ENCODE results near the gene HGD.
A peak's percentile ranks its signal among the peaks of the same experiment; 100 is the strongest.

The HGD gene

DNA sequence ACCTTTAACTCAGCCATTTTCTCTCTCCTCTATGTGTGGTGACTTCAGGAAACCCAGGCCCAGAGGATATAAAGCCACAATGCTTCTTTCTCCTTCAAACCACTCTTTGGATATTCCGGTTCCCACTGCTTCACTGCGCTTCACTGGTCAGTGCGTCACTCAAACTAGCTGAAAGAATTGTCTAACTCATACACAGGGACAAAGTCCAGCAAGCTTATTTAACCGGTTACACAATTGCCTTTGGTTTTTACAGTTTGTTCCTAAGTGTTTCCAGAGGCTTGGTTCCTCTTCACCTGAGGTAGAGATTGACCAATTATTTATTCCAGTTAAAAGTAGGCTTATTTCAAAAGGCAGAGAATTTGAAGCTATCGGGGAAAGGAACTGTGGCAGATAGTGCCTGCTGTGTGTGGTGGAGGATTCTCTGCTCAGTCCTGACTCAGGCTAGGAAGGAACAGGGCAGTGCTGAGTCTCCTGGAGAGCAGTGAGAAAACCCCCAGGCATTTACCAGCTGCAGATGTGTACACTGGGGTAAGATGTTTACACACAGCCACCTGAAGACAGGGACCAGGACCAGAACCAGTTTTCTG, at the start of gene HGD:
TSS of gene HGD (minus strand) at position 145 of the 587 bp plus-strand sequence. CDS start at position 17, 128 bp downstream.
- no peak for DNase-seq
- TF ChIP-seq POLR2A (IDR thresholded peaks at IDR 0.05; ENCODE audit: low read length) (no peak), GATA1 (IDR thresholded peaks at IDR 0.05; ENCODE audit: low read depth, low read length) (no peak)

DNA sequence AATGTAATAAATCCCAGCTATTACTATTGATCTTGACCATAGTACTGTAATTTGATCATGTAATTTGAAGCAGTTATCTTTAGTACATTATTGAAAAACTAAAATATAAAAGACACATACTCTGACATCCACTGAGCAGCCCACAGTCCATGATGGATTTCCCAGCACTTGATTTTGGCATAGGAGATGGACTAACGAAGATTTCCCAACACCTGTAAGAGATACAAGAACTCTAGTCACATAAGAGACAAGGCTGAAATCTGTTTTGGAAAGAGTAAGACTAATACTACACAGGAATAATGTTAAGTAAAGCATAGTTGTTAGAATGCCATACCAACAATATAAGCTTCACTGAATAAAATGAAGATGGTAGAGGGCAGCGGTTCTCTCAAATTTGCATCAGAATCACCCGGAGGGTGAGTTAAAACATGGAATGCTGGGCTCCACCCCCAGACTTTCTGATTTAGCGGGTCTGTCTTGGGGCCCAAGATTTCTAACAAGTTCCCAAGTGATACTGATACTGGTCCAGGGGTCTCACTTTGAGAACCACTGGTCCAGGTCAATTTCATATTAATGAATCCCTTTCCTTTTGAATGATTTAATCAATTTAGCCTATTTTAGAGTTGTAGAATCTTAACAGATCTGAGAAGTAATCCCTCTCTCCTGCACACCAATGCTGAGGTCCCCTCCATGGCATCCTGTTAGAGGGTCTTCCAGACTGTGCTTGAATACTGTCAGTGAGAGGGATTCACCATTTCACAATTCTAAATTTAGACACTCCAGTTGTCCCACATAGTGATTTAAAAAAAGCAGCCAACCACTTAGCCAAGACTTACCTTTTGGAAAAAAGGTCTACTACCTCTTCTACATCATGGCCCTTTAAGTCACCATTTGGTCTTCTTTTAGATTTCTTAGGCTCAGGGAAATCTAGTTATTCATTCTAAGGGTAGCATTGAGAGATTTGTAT, 48.8 kb upstream of the HGD start:
- TF ChIP-seq POLR2A (IDR thresholded peaks at IDR 0.05; ENCODE audit: low read length): no peak
- no peak for TF ChIP-seq GATA1 (IDR thresholded peaks at IDR 0.05; ENCODE audit: low read depth, low read length)

GRCh38 chr3:120726791-120727190, 44.8 kb upstream of the HGD start:
- no peak for DNase-seq
- TF ChIP-seq POLR2A (IDR thresholded peaks at IDR 0.05; ENCODE audit: low read length) (no peak), GATA1 (IDR thresholded peaks at IDR 0.05; ENCODE audit: low read depth, low read length) (no peak)

More for the DNA sequence above, 48.8 kb upstream of the HGD start:
- DNase-seq: no peak

DNA sequence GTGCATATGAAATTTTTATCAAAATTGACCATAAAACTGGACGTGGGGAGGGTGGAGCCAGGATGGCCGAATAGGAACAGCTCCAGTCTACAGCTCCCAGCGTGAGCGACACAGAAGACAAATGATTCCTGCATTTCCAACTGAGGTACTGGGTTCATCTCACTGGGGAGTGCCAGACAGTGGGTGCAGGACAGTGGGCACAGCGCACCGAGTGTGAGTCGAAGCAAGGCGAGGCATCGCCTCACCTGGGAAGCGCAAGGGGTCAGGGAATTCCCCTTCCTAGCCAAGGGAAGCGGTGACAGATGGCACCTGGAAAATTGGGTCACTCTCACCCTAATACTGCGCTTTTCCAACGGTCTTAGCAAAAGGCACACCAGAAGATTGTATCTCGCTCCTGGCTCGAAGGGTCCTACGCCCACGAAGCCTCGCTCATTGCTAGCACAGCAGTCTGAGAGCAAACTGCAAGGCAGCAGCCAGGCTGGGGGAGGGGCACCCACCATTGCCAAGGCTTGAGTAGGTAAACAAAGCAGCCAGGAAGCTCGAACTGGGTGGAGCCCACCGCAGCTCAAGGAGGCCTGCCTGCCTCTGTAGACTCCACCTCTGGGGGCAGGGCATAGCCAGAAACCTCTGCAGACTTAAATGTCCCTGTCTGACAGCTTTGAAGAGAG, 37.3 kb upstream of the HGD start:
- DNase-seq: peak in 1 of 2 experiments; percentile 16

GRCh38 chr3:120713262-120713661, 31.2 kb upstream of the HGD start:
- TF ChIP-seq GATA1 (IDR thresholded peaks at IDR 0.05; ENCODE audit: low read depth, low read length) (no peak), POLR2A (IDR thresholded peaks at IDR 0.05; ENCODE audit: low read length) (no peak)
- DNase-seq: no peak

DNA sequence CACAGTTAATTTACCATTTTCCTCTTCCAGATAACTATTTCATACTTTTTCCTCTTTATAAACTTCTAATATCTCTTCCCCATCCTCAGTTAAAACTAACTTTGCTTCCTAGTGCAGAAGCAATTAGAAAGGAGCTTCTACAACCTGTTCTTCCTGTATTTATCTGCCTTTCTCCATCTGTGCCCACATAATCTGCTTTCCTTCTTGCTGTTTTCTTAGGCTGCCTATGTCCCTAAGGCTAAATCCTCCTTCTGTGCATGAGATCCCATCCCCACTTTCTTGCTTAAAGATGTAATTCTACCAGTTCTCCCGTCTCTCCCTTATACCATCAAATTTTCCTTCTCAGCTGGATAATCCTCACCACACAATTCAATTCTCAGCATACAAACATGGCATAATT, 28.3 kb upstream of the HGD start:
- no peak for DNase-seq
- no peak for TF ChIP-seq GATA1 (IDR thresholded peaks at IDR 0.05; ENCODE audit: low read depth, low read length)
- TF ChIP-seq POLR2A (IDR thresholded peaks at IDR 0.05; ENCODE audit: low read length): no peak

GRCh38 chr3:120708408-120708807, 26.4 kb upstream of the HGD start:
- no peak for DNase-seq
- no peak for TF ChIP-seq GATA1 (IDR thresholded peaks at IDR 0.05; ENCODE audit: low read depth, low read length)
- no peak for TF ChIP-seq POLR2A (IDR thresholded peaks at IDR 0.05; ENCODE audit: low read length)

DNA sequence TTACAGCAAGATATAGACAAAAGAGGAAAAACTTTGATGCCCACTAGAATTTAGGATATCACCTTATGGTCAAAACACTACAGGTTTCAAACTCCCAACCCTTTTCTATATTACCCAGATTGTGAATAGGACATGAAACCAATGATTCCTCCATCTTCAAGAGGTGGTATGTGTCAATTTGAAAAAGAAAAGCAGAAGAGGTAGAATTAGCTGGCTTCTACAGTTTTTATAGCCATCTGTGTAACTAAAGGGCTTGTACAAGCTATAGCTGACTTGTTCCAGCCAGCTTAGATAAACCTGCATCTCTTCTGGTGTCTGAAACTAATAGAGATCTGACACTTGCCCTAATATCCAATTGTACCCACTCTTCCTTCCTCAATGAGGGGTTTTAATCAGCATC, 24.9 kb upstream of the HGD start:
- no peak for DNase-seq
- TF ChIP-seq GATA1 (IDR thresholded peaks at IDR 0.05; ENCODE audit: low read depth, low read length) (no peak), POLR2A (IDR thresholded peaks at IDR 0.05; ENCODE audit: low read length) (no peak)

- TF ChIP-seq POLR2A (IDR thresholded peaks at IDR 0.05; ENCODE audit: low read length) (no peak), GATA1 (IDR thresholded peaks at IDR 0.05; ENCODE audit: low read depth, low read length) (no peak)
- no peak for DNase-seq
Measured at GRCh38 chr3:120705884-120706582, 24.0 kb upstream of the HGD start.

GRCh38 chr3:120699333-120699732, 17.3 kb upstream of the HGD start:
- TF ChIP-seq GATA1 (IDR thresholded peaks at IDR 0.05; ENCODE audit: low read depth, low read length): no peak
- no peak for TF ChIP-seq POLR2A (IDR thresholded peaks at IDR 0.05; ENCODE audit: low read length)
- DNase-seq: no peak

DNA sequence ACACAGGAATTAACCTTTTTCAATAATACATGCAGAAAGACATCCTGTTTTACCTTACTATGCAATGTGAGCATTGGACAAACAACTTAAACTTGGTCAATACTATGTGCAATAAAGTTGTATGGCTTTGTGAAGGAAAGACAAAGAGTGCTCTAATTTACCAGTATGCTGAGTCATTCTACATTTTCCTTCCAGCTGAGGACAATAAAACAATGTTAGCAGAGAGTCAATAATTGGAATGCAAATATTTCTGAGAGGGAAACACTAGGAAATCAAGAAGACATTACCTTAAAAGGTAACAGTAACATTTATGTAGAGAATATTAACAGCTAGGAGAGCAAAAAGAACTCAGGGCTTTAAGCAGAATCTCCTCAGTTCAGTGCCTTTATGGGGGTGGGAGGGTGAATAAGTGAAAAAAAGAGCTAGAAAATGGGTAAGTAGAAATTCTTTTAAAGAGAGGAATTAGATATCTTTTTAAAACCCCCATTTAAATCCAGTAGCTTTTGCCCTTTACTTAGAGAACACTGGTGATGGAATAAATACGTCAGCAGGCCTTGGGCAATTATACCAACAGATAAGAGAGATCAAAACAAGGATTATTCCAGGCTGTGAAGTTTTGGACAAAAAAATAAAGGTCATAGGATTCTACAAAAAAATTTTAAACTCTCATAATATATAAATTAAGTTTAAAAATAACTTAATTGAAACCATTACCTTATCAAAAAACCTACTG, 11.6 kb upstream of the HGD start:
- peak in 1 of 2 experiments; percentile 13 for DNase-seq
- TF ChIP-seq GATA1 (IDR thresholded peaks at IDR 0.05; ENCODE audit: low read depth, low read length): no peak
- no peak for TF ChIP-seq POLR2A (IDR thresholded peaks at IDR 0.05; ENCODE audit: low read length)

GRCh38 chr3:120689395-120689794, 7.4 kb upstream of the HGD start:
- no peak for TF ChIP-seq GATA1 (IDR thresholded peaks at IDR 0.05; ENCODE audit: low read depth, low read length)
- no peak for DNase-seq

GRCh38 chr3:120688121-120688520, 6.1 kb upstream of the HGD start:
- DNase-seq: no peak
- TF ChIP-seq GATA1 (IDR thresholded peaks at IDR 0.05; ENCODE audit: low read depth, low read length) (no peak), POLR2A (IDR thresholded peaks at IDR 0.05; ENCODE audit: low read length) (no peak)
